Ectodermal cell (in vitro differentiated cells): ENCODE results near the gene MEPE. TPM values are rescaled to one million over a fixed set of nuclear protein-coding genes. Genes with fewer than 3 reads are reported as not detected.

Experiments used
- H3K27ac ChIP-seq: 2 replicates; pipeline ENCODE4 v1.7.0; 2013; ENCODE audit warnings: mild to moderate bottlenecking, low read depth, low read length; ENCODE audit not compliant: insufficient read depth, poor library complexity, severe bottlenecking
- H3K27me3 ChIP-seq: 2 replicates; pipeline ENCODE4 v1.7.0; 2013; ENCODE audit warnings: mild to moderate bottlenecking, low read length; ENCODE audit not compliant: insufficient read depth, control insufficient read depth, poor library complexity, severe bottlenecking
- H3K36me3 ChIP-seq: one replicate; pipeline ENCODE4 v1.7.0; 2013; ENCODE audit warnings: low read length; ENCODE audit not compliant: control insufficient read depth, insufficient read depth
- H3K4me1 ChIP-seq: one replicate; pipeline ENCODE4 v1.7.0; 2013; ENCODE audit warnings: low read length; ENCODE audit not compliant: control insufficient read depth, insufficient read depth
- H3K4me3 ChIP-seq: 2 replicates; pipeline ENCODE4 v1.7.0; 2013; ENCODE audit warnings: low read depth, low read length, control low read depth; ENCODE audit not compliant: insufficient read depth
- H3K9me3 ChIP-seq: 2 replicates; pipeline ENCODE4 v1.7.0; 2013; ENCODE audit warnings: mild to moderate bottlenecking, low read length, moderate library complexity; ENCODE audit not compliant: control insufficient read depth
- WGBS, 2 experiments: methylation state at CpG; one replicate each; pipeline ENCODE4 v1.1.7; 2013; ENCODE audit warnings: missing lambda C conversion rate in 2 of 2; 5-methylcytosine and 5-hydroxymethylcytosine counted together
- polyA plus RNA-seq, 4 experiments: library from polyadenylated mRNA; stranded (reverse); fragments of 50-300 nt; gene quantifications; one replicate each; pipeline ENCODE4 v1.2.3, GENCODE V29; 2013

Gene MEPE
- polyA plus RNA-seq (2013, experiment 1 of 4), result not detected
- polyA plus RNA-seq (2013, experiment 2 of 4), result not detected
- not detected for polyA plus RNA-seq (2013, experiment 3 of 4)
- not detected for polyA plus RNA-seq (2013, experiment 4 of 4)

DNA sequence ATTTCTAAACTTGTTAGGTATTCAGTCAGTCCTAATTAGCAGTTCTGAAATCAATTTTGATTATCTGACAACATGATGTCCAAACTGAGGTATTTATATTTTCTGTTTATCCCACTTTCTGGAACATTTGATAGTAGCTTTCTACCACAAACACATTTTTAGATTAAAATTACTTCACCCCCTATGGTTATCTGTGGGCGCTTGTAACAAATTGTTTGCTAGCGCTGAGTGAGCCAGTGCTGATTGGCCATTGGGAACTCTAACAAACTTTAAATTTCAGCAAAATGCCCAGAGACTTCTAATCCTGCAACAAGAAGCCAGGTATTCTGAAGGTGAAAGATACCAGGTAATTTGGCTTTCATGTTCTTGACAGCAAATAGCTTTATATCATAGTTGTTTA lies at the start of gene MEPE:
Gene MEPE (plus strand): TSS at position 301 of the 400 bp plus-strand sequence. CDS start 1,746 bp downstream, outside the sequence.
- Histone ChIP-seq H3K36me3 (no peaks in the 10 kb centered on the region), H3K4me1 (no peaks in the 10 kb centered on the region), H3K9me3 (no peaks in the 10 kb centered on the region), H3K27me3 (no peaks in the 10 kb centered on the region), H3K27ac (no peak within 1 kb of the TSS), H3K4me3 (no peak within 1 kb of the TSS)
- 85 to 98% methylated on average over 2 of the region's 2 CpGs for WGBS, 2 experiments

- no peaks in the 10 kb centered on the region for H3K9me3 ChIP-seq
- no peaks in the 10 kb centered on the region for H3K27me3 ChIP-seq
- H3K4me1 ChIP-seq, result no peaks in the 10 kb centered on the region
- 100% methylated on average over 2 of the region's 2 CpGs; no CpG with 5 or more reads in 1 of the 2 experiments for WGBS, 2 experiments
- H3K36me3 ChIP-seq, result no peaks in the 10 kb centered on the region
- no peak overlapping the region for H3K27ac ChIP-seq
- H3K4me3 ChIP-seq, result no peak overlapping the region
Measured at GRCh38 chr4:87783781-87784180, 49.0 kb upstream of the MEPE start.

- Histone ChIP-seq H3K4me1 (no peaks in the 10 kb centered on the region), H3K27ac (no peak overlapping the region), H3K9me3 (no peaks in the 10 kb centered on the region), H3K4me3 (no peak overlapping the region), H3K27me3 (no peaks in the 10 kb centered on the region), H3K36me3 (no peaks in the 10 kb centered on the region)
- 96% methylated on average over 15 of the region's 15 CpGs for WGBS, 2 experiments
Measured at GRCh38 chr4:87785731-87786509, 46.8 kb upstream of the MEPE start.

- Histone ChIP-seq H3K36me3 (no peaks in the 10 kb centered on the region), H3K9me3 (no peaks in the 10 kb centered on the region), H3K4me1 (no peaks in the 10 kb centered on the region), H3K27ac (no peak within 1 kb of the TSS), H3K27me3 (no peaks in the 10 kb centered on the region), H3K4me3 (no peak within 1 kb of the TSS)
- 81% methylated on average over 3 to 4 of the region's 4 CpGs for WGBS, 2 experiments
Measured at GRCh38 chr4:87799301-87800113, 33.3 kb upstream of the MEPE start, which contains the start of gene IBSP. Gene IBSP (plus strand): TSS chr4:87799554. CDS start chr4:87802362, 2,808 bp downstream.

GRCh38 chr4:87802858-87803257 lies 29.9 kb upstream of the MEPE start:
- Histone ChIP-seq H3K36me3 (no peaks in the 10 kb centered on the region), H3K27me3 (no peaks in the 10 kb centered on the region), H3K9me3 (no peaks in the 10 kb centered on the region), H3K4me3 (no peak overlapping the region), H3K4me1 (no peaks in the 10 kb centered on the region), H3K27ac (no peak overlapping the region)

- Histone ChIP-seq H3K36me3 (no peaks in the 10 kb centered on the region), H3K27me3 (no peaks in the 10 kb centered on the region), H3K4me1 (no peaks in the 10 kb centered on the region), H3K9me3 (no peaks in the 10 kb centered on the region), H3K4me3 (no peak overlapping the region), H3K27ac (no peak overlapping the region)
- 85 to 91% methylated on average over 1 to 2 of the region's 2 CpGs for WGBS, 2 experiments
Measured at GRCh38 chr4:87803421-87803820, 29.3 kb upstream of the MEPE start.

DNA sequence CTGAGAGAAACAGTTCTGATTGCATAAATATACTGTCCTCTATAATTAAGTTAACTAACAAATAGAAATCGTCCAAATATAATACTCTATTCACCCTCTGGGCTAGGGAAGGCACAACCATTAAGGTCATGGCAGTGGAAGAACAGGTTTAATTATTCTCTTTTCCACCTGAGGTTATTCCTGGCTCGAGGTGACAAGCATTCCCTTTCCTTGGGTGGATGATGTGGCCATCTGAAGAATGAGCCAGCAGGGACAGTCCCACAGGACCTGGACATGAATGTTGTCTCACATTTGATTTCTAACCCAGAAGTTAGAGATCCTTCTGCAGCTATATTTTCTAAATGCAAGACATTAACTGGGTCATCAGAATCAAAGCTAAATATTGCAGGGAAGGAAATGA lies 27.9 kb upstream of the MEPE start:
- H3K27ac ChIP-seq, result no peak overlapping the region
- H3K4me1 ChIP-seq, result no peaks in the 10 kb centered on the region
- no peak overlapping the region for H3K4me3 ChIP-seq
- 83 to 87% methylated on average over 2 of the region's 2 CpGs for WGBS, 2 experiments
- no peaks in the 10 kb centered on the region for H3K27me3 ChIP-seq
- no peaks in the 10 kb centered on the region for H3K9me3 ChIP-seq
- no peaks in the 10 kb centered on the region for H3K36me3 ChIP-seq

DNA sequence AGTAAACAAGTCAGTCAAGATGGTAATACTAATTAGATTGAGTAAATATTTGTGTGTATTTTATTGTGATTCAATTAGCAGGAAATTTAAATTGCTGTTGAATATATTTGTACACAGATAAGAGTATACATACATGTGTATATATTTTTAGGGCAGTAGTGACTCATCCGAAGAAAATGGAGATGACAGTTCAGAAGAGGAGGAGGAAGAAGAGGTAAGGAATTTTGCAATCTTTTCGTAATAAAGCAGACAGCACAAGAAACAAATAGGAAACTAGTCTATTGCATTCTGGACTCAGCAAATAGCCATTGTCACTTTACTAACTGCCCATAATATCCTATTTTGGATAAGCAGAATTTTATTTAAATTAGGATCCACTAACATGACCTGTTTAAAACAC lies 26.8 kb upstream of the MEPE start:
- Histone ChIP-seq H3K36me3 (no peaks in the 10 kb centered on the region), H3K27ac (no peak overlapping the region), H3K27me3 (no peaks in the 10 kb centered on the region), H3K4me3 (no peak overlapping the region), H3K4me1 (no peaks in the 10 kb centered on the region), H3K9me3 (no peaks in the 10 kb centered on the region)
- WGBS, 2 experiments, result 85 to 92% methylated on average over 2 of the region's 2 CpGs

- H3K9me3 ChIP-seq, result no peaks in the 10 kb centered on the region
- H3K36me3 ChIP-seq, result no peaks in the 10 kb centered on the region
- 86 to 96% methylated on average over 2 to 3 of the region's 3 CpGs for WGBS, 2 experiments
- no peaks in the 10 kb centered on the region for H3K27me3 ChIP-seq
- H3K4me1 ChIP-seq, result no peaks in the 10 kb centered on the region
- H3K27ac ChIP-seq, result no peak overlapping the region
- H3K4me3 ChIP-seq, result no peak overlapping the region
Measured at GRCh38 chr4:87806520-87806919, 26.2 kb upstream of the MEPE start.

DNA sequence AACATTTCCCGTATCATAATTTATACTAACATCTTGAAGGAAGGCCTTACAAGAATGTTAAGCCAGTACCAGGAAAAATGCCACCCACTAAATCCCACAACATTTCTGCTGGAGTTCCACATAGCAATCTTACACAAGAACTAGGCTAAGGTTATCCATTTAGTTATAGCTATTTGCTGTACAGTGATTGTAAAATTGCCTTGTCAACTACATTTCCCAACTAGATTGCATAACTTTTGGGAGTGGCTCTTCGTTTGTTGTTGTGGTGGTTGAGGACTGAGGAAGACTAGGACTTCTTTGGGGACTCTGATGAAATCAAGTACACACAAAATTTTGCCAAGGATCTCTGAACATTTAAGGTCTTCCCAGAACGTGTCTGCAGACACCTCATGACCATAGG lies 25.4 kb upstream of the MEPE start:
- 92 to 96% methylated on average over 3 of the region's 3 CpGs for WGBS, 2 experiments
- no peaks in the 10 kb centered on the region for H3K4me1 ChIP-seq
- H3K36me3 ChIP-seq, result no peaks in the 10 kb centered on the region
- H3K27me3 ChIP-seq, result no peaks in the 10 kb centered on the region
- H3K9me3 ChIP-seq, result no peaks in the 10 kb centered on the region
- no peak overlapping the region for H3K27ac ChIP-seq
- H3K4me3 ChIP-seq, result no peak overlapping the region
